GM12873 (cell line): ENCODE measurements around the gene KCNAB2.

ENCODE experiments used
- TF ChIP-seq, protein P1 (sequence below): IDR thresholded peaks from 2 replicates; pipeline ENCODE4 v1.5.1; 2012; ENCODE audit warnings: low read depth, mild to moderate bottlenecking, moderate library complexity, low read length, control low read depth; ENCODE audit not compliant: insufficient read depth; ENCODE audit errors: missing control alignments

The KCNAB2 gene

DNA sequence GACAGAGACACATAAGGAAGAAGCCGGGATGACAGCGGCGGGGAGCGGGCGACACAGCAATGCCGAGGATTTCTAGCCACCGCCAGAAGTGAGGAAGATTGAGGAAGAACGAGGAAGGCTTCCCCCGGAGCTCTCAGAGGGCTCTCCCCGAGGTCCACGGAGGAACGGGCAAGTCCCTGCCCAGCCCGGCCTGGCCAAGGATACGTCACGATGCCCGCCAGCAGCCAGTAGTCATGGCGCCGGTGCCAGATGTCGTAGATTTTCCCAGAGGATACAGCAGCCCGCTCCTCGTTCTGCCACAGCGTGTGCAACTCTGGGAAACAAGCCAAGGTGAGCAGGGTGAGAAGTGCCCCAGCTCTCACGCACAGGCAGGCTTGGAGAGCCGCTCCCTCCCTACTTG is 65.9 kb downstream of the KCNAB2 start:
- TF ChIP-seq, protein P1, sequence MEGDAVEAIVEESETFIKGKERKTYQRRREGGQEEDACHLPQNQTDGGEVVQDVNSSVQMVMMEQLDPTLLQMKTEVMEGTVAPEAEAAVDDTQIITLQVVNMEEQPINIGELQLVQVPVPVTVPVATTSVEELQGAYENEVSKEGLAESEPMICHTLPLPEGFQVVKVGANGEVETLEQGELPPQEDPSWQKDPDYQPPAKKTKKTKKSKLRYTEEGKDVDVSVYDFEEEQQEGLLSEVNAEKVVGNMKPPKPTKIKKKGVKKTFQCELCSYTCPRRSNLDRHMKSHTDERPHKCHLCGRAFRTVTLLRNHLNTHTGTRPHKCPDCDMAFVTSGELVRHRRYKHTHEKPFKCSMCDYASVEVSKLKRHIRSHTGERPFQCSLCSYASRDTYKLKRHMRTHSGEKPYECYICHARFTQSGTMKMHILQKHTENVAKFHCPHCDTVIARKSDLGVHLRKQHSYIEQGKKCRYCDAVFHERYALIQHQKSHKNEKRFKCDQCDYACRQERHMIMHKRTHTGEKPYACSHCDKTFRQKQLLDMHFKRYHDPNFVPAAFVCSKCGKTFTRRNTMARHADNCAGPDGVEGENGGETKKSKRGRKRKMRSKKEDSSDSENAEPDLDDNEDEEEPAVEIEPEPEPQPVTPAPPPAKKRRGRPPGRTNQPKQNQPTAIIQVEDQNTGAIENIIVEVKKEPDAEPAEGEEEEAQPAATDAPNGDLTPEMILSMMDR: no peak

DNA sequence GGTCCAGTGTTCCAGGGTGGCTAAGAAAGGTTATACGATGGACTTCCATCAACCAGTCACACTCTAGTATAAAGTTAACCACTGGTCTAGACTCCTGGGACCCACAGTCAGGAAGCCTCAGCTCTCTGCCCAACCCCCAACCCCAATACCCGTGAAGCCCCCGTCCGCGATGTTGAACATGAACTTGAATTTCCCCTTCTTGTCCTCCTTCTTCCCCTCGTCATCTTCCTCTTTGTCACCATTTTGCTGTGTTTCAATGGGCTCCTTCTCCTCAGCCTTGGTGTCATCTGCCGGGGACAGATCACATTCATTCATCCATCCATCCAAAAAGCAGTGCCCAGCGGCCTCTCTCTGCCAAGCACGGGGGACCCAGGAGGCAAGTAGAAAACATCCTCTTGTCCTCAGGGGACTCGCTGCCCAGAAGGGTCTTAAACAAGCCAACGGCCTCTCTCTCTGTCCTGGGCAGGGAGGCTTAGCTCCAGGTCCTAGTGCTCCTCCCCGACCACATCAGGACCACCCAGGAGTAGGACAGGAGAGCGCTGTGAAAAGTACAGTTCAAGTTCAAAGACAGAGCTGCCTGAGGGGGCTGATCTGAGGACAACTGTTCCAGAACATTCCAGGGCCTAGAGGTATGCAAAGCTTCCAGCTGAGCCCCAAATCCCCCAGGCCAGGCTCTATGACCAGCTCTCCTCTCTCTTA is 66.5 kb downstream of the KCNAB2 start:
- TF ChIP-seq, protein P1: no peak

DNA sequence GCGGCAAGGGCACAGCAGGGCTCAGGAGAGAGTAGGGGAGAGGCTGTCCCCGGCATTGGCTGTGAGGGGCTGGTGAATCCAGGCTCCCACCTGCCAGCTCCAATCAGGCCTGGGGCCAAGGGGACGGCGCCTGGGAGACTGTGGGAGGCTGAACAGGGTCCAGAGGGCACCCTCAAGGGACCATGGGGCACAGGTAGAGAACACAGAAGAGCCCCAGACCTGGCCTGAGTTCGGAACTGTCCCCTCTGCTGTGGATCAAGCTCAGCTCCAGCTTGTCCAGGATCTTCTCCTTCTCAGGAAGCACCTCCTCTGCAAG is 67.0 kb downstream of the KCNAB2 start:
- TF ChIP-seq, protein P1: no peak

DNA sequence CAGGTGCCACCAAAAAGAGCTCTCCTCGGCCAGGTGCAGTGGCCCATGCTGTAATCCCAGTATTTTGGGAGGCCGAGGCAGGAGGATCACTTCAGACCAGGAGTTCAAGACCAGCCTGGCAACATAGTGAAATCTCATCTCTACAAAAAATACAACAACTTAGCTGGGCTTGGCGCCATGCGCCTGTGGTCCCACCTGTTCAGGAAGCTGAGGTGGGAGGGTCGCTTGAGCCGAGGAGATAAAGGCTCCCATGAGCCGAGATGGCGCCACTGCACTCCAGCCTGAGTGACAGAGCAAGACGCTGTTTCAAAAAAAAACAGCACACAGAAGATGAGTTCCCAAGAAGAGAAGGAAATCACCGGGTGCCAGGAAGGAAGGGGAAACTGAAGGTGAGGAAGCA is 67.4 kb downstream of the KCNAB2 start:
- TF ChIP-seq, protein P1: no peak

DNA sequence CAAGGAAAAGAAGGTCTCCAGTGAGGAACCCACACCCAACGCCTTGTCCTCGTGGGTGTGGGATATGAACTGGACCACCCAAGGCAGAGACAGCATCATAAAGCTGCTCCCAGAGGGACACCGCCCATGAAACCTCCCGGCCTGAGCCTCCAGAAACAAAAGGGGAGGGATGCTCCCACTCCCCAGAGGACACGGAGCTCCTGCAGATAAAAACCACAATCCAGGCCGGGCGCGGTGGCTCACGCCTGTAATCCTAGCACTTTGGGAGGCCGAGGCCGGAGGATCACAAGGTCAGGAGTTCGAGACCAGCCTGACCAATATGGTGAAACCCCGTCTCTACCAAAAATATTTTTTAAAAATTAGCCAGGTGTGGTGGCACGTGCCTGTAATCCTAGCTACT is 68.1 kb downstream of the KCNAB2 start:
- TF ChIP-seq, protein P1: no peak

DNA sequence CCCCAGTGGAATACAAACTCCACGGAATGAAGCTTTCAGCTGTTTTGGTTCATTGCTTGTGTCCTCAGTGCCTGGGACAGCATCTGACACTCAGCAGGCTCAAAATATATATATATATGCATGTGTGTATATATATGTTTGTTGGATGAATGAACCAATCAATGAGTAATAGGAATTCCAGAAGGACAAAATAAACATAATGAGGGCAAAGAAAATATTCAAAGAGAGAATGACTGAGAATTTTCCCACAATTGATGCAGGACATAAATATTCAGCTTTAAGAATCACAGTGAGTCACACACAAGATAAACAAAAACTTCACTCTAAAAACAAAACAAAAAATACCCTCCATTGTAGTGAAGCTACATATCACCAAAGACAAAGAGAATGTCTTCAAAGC is 70.4 kb downstream of the KCNAB2 start:
- TF ChIP-seq, protein P1: no peak

DNA sequence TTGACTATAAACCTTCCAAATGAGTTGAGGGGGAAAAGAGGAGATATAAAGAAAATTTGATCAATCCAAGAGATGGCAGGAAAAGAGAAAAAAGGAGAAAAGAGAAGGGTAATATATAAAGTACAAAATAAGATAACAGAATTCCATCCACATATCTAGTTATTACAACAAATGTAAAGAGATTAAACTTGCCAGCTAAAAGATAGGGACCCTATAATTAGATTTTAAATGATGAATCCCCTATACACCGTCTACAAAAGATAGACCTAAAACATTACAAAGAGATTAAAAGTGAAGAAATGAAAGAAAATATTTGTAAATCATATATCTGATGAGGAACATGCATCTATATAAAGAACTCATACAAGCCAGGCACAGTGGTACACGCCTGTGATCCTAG is 71.4 kb downstream of the KCNAB2 start:
- TF ChIP-seq, protein P1: no peak

DNA sequence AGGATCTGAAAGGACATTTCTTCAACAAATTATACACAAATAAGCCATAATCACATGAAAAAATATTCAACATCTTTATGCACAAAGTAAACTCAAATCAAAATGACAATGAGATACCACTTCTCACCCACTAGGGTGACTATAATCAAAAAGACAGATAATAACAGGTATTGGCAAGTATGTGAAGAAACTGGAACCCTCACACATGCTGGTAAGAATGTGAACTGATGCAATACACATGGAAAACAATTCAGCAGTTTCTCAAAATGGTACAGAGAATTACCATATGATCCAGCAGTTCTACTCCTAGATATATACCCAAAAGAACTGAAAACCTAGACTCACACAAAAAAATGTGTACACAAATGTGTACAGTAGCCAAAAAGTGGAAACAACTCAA is 71.9 kb downstream of the KCNAB2 start:
- TF ChIP-seq, protein P1: no peak
